ENCODE data around the gene NCS1. TPM values are rescaled to one million over a fixed set of nuclear protein-coding genes. Genes with fewer than 3 reads are reported as not detected.

NCS1 gene
- total RNA-seq, 1 experiment from 2014 or later = 68.7 TPM

DNA sequence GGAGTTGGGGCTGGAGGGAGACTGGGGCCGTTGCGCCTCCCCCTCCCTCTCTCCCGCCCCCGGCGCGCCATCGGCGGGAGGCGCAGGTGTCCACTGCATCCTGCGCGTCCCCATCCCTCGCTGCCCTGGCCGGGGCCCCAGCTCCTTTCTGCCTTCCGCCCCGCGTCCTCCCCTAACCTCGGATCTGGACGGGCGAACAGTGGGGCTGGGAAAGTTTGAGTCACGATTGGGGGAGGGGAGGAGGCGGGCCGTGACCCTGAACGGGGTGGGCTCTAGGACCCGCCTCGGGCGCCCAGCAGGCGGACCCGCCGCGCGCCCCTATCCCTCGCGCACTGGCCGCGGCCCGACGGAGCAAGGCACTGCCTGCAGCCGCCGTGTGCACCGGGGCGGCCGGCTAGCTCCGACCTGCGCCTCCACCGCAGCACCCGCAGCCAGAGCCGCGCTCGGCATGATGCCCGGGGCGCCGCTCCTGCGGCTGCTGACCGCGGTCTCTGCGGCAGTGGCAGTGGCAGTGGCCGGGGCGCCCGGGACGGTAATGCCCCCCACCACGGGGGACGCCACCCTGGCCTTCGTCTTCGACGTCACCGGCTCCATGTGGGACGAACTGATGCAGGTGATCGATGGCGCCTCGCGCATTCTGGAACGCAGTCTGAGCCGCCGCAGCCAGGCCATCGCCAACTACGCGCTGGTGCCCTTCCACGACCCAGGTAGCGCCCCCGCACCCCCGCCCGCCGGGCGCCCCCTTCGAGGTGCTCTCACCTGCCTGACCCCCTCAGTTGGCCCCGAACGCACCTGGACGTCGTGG is 93.4 kb downstream of the NCS1 start, which contains the start of gene HMCN2:
Gene HMCN2, plus strand, starts transcription at position 330 of the 805 bp plus-strand sequence. Its CDS starts 119 bp downstream, at position 449.
- Histone ChIP-seq H3K4me3 (replicated peaks in 1 of 2; ENCODE audit: low read depth in 1 of 2, low read length in 2 of 2) (no peak within 1 kb of the TSS), H2AFZ (ENCODE audit: low read depth, low read length, poor library complexity, severe bottlenecking) (no peak within 1 kb of the TSS), H3K9me3 (ENCODE audit: control insufficient read depth in 1 of 2, insufficient read depth in 1 of 2, low read depth in 1 of 2, low read length in 2 of 2) (no peaks in the 10 kb centered on the region), H3K79me2 (ENCODE audit: insufficient read depth, low read length) (no peaks in the 10 kb centered on the region), H3K4me1 (ENCODE audit: control insufficient read depth in 1 of 2, insufficient read depth in 2 of 2, low read length in 2 of 2) (peaks cover 4 to 9% of the 10 kb centered on the region in 2 experiments; a peak in 3 of 4 replicates), H4K20me1 (ENCODE audit: insufficient read depth) (no peaks in the 10 kb centered on the region), H3K27ac (ENCODE audit: low read depth, low read length) (no peak within 1 kb of the TSS), H3K27me3 (ENCODE audit: insufficient read depth, low read length) (peaks cover 10% of the 10 kb centered on the region; the same call in 1 of the 2 replicates), H3K9ac (ENCODE audit: low read length) (no peak within 1 kb of the TSS), H3K36me3 (ENCODE audit: control insufficient read depth in 1 of 2, insufficient read depth in 2 of 2, low read length in 2 of 2) (no peaks in the 10 kb centered on the region), H3K4me2 (ENCODE audit: low read length) (no peak within 1 kb of the TSS), H3K9me2 (ENCODE audit: insufficient read depth) (no peaks in the 10 kb centered on the region)
- RAD21 ChIA-PET (ENCODE audit: low non-redundant PET in 1 of 2, low total read pairs in 2 of 2, uncharacterized antibody in 2 of 2, unreplicated experiment in 2 of 2) = interaction anchor here in 1 of 2 experiments (0.6 kb wide), 1 partner anchor 75 kb away, joined by 3 read pairs; no protein-coding TSS in a partner anchor
- CTCF ChIA-PET = no interaction called here
- intact Hi-C loops (cut with micrococcal nuclease) = no loop called here
- POLR2A ChIA-PET = no interaction called here
- BruUV-seq (replicated peaks) = no TSS peak
- DNase-seq (ENCODE audit: low read depth, low spot score) = no peak
- ATAC-seq = no peak
- TF ChIP-seq EZH2 (IDR thresholded peaks at IDR 0.05) (no peak), ELF1 (IDR thresholded peaks at IDR 0.05; ENCODE audit: borderline replicate concordance, low read depth) (no peak), POLR2AphosphoS5 (IDR thresholded peaks at IDR 0.05; ENCODE audit: low read depth, low read length) (no peak), SIN3A (IDR thresholded peaks at IDR 0.05; ENCODE audit: low read depth) (no peak), ZNF274 (IDR thresholded peaks at IDR 0.05; ENCODE audit: low read depth, low read length) (no peak), EGR1 (IDR thresholded peaks at IDR 0.05; ENCODE audit: low read depth) (no peak), YY1 (IDR thresholded peaks at IDR 0.05; ENCODE audit: extremely low read depth, insufficient replicate concordance, low read depth, low read length) (no peak), ZFX (IDR thresholded peaks at IDR 0.05) (no peak), CEBPB (IDR thresholded peaks at IDR 0.05; ENCODE audit: low read depth) (no peak), RAD21 (IDR thresholded peaks at IDR 0.05; ENCODE audit: low read depth) (no peak), SRF (IDR thresholded peaks at IDR 0.05; ENCODE audit: low read depth) (no peak), EZH2phosphoT487 (IDR thresholded peaks at IDR 0.05; ENCODE audit: borderline replicate concordance) (no peak), CBX3 (IDR thresholded peaks at IDR 0.05; ENCODE audit: low read depth) (no peak), TCF7L2 (IDR thresholded peaks at IDR 0.05; ENCODE audit: borderline replicate concordance, extremely low read depth, insufficient read depth, insufficient read length) (no peak), FOSL1 (IDR thresholded peaks at IDR 0.05; ENCODE audit: low read depth) (no peak)
- TF ChIP-seq, protein P1, sequence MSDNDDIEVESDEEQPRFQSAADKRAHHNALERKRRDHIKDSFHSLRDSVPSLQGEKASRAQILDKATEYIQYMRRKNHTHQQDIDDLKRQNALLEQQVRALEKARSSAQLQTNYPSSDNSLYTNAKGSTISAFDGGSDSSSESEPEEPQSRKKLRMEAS (IDR thresholded peaks at IDR 0.05) = no peak
- TF ChIP-seq, protein P2, sequence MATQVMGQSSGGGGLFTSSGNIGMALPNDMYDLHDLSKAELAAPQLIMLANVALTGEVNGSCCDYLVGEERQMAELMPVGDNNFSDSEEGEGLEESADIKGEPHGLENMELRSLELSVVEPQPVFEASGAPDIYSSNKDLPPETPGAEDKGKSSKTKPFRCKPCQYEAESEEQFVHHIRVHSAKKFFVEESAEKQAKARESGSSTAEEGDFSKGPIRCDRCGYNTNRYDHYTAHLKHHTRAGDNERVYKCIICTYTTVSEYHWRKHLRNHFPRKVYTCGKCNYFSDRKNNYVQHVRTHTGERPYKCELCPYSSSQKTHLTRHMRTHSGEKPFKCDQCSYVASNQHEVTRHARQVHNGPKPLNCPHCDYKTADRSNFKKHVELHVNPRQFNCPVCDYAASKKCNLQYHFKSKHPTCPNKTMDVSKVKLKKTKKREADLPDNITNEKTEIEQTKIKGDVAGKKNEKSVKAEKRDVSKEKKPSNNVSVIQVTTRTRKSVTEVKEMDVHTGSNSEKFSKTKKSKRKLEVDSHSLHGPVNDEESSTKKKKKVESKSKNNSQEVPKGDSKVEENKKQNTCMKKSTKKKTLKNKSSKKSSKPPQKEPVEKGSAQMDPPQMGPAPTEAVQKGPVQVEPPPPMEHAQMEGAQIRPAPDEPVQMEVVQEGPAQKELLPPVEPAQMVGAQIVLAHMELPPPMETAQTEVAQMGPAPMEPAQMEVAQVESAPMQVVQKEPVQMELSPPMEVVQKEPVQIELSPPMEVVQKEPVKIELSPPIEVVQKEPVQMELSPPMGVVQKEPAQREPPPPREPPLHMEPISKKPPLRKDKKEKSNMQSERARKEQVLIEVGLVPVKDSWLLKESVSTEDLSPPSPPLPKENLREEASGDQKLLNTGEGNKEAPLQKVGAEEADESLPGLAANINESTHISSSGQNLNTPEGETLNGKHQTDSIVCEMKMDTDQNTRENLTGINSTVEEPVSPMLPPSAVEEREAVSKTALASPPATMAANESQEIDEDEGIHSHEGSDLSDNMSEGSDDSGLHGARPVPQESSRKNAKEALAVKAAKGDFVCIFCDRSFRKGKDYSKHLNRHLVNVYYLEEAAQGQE (IDR thresholded peaks at IDR 0.05; ENCODE audit: low read depth) = no peak
- TF ChIP-seq, protein P3, sequence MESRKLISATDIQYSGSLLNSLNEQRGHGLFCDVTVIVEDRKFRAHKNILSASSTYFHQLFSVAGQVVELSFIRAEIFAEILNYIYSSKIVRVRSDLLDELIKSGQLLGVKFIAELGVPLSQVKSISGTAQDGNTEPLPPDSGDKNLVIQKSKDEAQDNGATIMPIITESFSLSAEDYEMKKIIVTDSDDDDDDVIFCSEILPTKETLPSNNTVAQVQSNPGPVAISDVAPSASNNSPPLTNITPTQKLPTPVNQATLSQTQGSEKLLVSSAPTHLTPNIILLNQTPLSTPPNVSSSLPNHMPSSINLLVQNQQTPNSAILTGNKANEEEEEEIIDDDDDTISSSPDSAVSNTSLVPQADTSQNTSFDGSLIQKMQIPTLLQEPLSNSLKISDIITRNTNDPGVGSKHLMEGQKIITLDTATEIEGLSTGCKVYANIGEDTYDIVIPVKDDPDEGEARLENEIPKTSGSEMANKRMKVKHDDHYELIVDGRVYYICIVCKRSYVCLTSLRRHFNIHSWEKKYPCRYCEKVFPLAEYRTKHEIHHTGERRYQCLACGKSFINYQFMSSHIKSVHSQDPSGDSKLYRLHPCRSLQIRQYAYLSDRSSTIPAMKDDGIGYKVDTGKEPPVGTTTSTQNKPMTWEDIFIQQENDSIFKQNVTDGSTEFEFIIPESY (IDR thresholded peaks at IDR 0.05; ENCODE audit: extremely low read depth, insufficient replicate concordance, low read length) = no peak
- TF ChIP-seq, protein P4, sequence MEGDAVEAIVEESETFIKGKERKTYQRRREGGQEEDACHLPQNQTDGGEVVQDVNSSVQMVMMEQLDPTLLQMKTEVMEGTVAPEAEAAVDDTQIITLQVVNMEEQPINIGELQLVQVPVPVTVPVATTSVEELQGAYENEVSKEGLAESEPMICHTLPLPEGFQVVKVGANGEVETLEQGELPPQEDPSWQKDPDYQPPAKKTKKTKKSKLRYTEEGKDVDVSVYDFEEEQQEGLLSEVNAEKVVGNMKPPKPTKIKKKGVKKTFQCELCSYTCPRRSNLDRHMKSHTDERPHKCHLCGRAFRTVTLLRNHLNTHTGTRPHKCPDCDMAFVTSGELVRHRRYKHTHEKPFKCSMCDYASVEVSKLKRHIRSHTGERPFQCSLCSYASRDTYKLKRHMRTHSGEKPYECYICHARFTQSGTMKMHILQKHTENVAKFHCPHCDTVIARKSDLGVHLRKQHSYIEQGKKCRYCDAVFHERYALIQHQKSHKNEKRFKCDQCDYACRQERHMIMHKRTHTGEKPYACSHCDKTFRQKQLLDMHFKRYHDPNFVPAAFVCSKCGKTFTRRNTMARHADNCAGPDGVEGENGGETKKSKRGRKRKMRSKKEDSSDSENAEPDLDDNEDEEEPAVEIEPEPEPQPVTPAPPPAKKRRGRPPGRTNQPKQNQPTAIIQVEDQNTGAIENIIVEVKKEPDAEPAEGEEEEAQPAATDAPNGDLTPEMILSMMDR (IDR thresholded peaks at IDR 0.05 in 2 of 3, conservative IDR thresholded peaks at IDR 0.05 in 1 of 3; ENCODE audit: borderline replicate concordance in 1 of 3, insufficient read depth in 1 of 3, low read depth in 2 of 3, low read length in 2 of 3) = no peak
